Esophagus (tissue), 2 donors: Measurements from ENCODE around the gene RAB22A. TPM values are rescaled to one million over a fixed set of nuclear protein-coding genes. Genes with fewer than 3 reads are reported as not detected.

Experiments
- H3K27ac ChIP-seq, 2 donors: one replicate each; pipeline ENCODE4 v1.5.1; 2013; ENCODE audit warnings: low read depth in 2 of 2, mild to moderate bottlenecking in 2 of 2, inconsistent platforms in 1 of 2, low read length in 1 of 2, moderate library complexity in 1 of 2
- H3K27me3 ChIP-seq, 2 donors: one replicate each; pipeline ENCODE4 v1.6.1; 2013; ENCODE audit warnings: low read length in 2 of 2, control low read depth in 1 of 2, mild to moderate bottlenecking in 1 of 2; ENCODE audit not compliant: insufficient read depth in 2 of 2, control insufficient read depth in 1 of 2
- H3K36me3 ChIP-seq, 2 donors: one replicate each; pipeline ENCODE4 v1.6.1; 2013; ENCODE audit warnings: low read length in 1 of 2; ENCODE audit not compliant: control insufficient read depth in 2 of 2, insufficient read depth in 2 of 2
- H3K4me1 ChIP-seq, 2 donors: one replicate each; pipeline ENCODE4 v1.6.1; 2013; ENCODE audit warnings: low read length in 1 of 2; ENCODE audit not compliant: control insufficient read depth in 2 of 2, insufficient read depth in 2 of 2
- H3K4me3 ChIP-seq, 2 donors: one replicate each; pipeline ENCODE4 v1.5.1; 2013; ENCODE audit warnings: low read length in 2 of 2, mild to moderate bottlenecking in 2 of 2, low read depth in 1 of 2, moderate library complexity in 1 of 2
- H3K9me3 ChIP-seq, 2 donors: one replicate each; pipeline ENCODE4 v1.6.1; 2013; ENCODE audit warnings: mild to moderate bottlenecking in 2 of 2, low read depth in 1 of 2, low read length in 1 of 2, moderate library complexity in 1 of 2; ENCODE audit not compliant: control insufficient read depth in 2 of 2, insufficient read depth in 1 of 2
- WGBS, 2 donors: extraction: QIAGEN DNeasy Blood & Tissue Kit; methylation state at CpG; one replicate each; pipeline ENCODE4 v1.1.7; 2013; 5-methylcytosine and 5-hydroxymethylcytosine counted together
- polyA plus RNA-seq, 2 donors: library from polyadenylated mRNA; stranded (reverse); fragments of 200-250 nt; gene quantifications; one replicate each; pipeline ENCODE4 v1.2.3, GENCODE V29; 2013
- donor health status: healthy with polysubstance abuse.
- donor health status: Bipolar disorder and iron deficiency.

The RAB22A gene
- polyA plus RNA-seq, 2 donors: 9.4 to 9.7 TPM

- H3K4me3 ChIP-seq: no peak overlapping the region
- H3K9me3 ChIP-seq: no peaks in the 10 kb centered on the region
- H3K4me1 ChIP-seq: peaks cover 0 to 2% of the 10 kb centered on the region in 2 donors
- 87% methylated on average over 4 of the region's 4 CpGs for WGBS, 2 donors
- H3K27me3 ChIP-seq: no peaks in the 10 kb centered on the region
- peak overlapping the region; percentile 11 to 64 for H3K27ac ChIP-seq
- H3K36me3 ChIP-seq: peaks cover 7 to 21% of the 10 kb centered on the region in 2 donors
Measured at GRCh38 chr20:58313396-58313795, 3.9 kb downstream of the RAB22A start.

GRCh38 chr20:58321205-58321604 lies 11.7 kb downstream of the RAB22A start:
- Histone ChIP-seq H3K4me1 (no peaks in the 10 kb centered on the region), H3K36me3 (peaks cover 5 to 6% of the 10 kb centered on the region in 2 donors), H3K9me3 (no peaks in the 10 kb centered on the region), H3K27me3 (no peaks in the 10 kb centered on the region), H3K27ac (no peak overlapping the region), H3K4me3 (no peak overlapping the region)
- 85 to 88% methylated on average over 4 of the region's 4 CpGs for WGBS, 2 donors

- no peaks in the 10 kb centered on the region for H3K9me3 ChIP-seq
- no peak overlapping the region for H3K27ac ChIP-seq
- 73 to 74% methylated on average over 5 of the region's 5 CpGs for WGBS, 2 donors
- no peaks in the 10 kb centered on the region for H3K4me1 ChIP-seq
- H3K27me3 ChIP-seq: no peaks in the 10 kb centered on the region
- no peaks in the 10 kb centered on the region for H3K36me3 ChIP-seq
- H3K4me3 ChIP-seq: no peak overlapping the region
Measured at GRCh38 chr20:58322083-58322482, 12.6 kb downstream of the RAB22A start.

- 88 to 91% methylated on average over 2 of the region's 2 CpGs for WGBS, 2 donors
- Histone ChIP-seq H3K9me3 (no peaks in the 10 kb centered on the region), H3K27ac (no peak overlapping the region), H3K36me3 (no peaks in the 10 kb centered on the region), H3K4me3 (no peak overlapping the region), H3K27me3 (no peaks in the 10 kb centered on the region), H3K4me1 (no peaks in the 10 kb centered on the region)
Measured at GRCh38 chr20:58325912-58326311, 16.4 kb downstream of the RAB22A start.

- H3K27ac ChIP-seq: no peak overlapping the region
- H3K36me3 ChIP-seq: no peaks in the 10 kb centered on the region
- H3K4me3 ChIP-seq: no peak overlapping the region
- peaks cover 0 to 2% of the 10 kb centered on the region in 2 donors for H3K27me3 ChIP-seq
- no peaks in the 10 kb centered on the region for H3K9me3 ChIP-seq
- H3K4me1 ChIP-seq: no peaks in the 10 kb centered on the region
- 90 to 92% methylated on average over 2 of the region's 2 CpGs for WGBS, 2 donors
Measured at GRCh38 chr20:58327211-58327610, 17.7 kb downstream of the RAB22A start.

GRCh38 chr20:58328836-58329235 lies 19.3 kb downstream of the RAB22A start:
- Histone ChIP-seq H3K4me3 (no peak overlapping the region), H3K27me3 (peaks cover 0 to 2% of the 10 kb centered on the region in 2 donors), H3K9me3 (no peaks in the 10 kb centered on the region), H3K27ac (no peak overlapping the region), H3K4me1 (no peaks in the 10 kb centered on the region), H3K36me3 (no peaks in the 10 kb centered on the region)
- 89 to 92% methylated on average over 7 of the region's 7 CpGs for WGBS, 2 donors

GRCh38 chr20:58329711-58330110 lies 20.2 kb downstream of the RAB22A start:
- Histone ChIP-seq H3K27me3 (peaks cover 0 to 2% of the 10 kb centered on the region in 2 donors), H3K9me3 (no peaks in the 10 kb centered on the region), H3K36me3 (no peaks in the 10 kb centered on the region), H3K4me1 (no peaks in the 10 kb centered on the region), H3K4me3 (no peak overlapping the region), H3K27ac (no peak overlapping the region)

- 71 to 75% methylated on average over 3 of the region's 3 CpGs for WGBS, 2 donors
- Histone ChIP-seq H3K36me3 (no peaks in the 10 kb centered on the region), H3K4me1 (no peaks in the 10 kb centered on the region), H3K4me3 (no peak overlapping the region), H3K27ac (no peak overlapping the region), H3K27me3 (peaks cover 0 to 2% of the 10 kb centered on the region in 2 donors), H3K9me3 (no peaks in the 10 kb centered on the region)
Measured at GRCh38 chr20:58330249-58330648, 20.7 kb downstream of the RAB22A start.

GRCh38 chr20:58330687-58331086 lies 21.2 kb downstream of the RAB22A start:
- Histone ChIP-seq H3K27ac (no peak overlapping the region), H3K4me3 (no peak overlapping the region), H3K36me3 (peaks cover 0 to under 1% of the 10 kb centered on the region in 2 donors), H3K9me3 (no peaks in the 10 kb centered on the region), H3K4me1 (no peaks in the 10 kb centered on the region), H3K27me3 (peaks cover 0 to 2% of the 10 kb centered on the region in 2 donors)
- WGBS, 2 donors: 63 to 84% methylated on average over 1 of the region's 1 CpG

GRCh38 chr20:58331961-58332551 lies 22.5 kb downstream of the RAB22A start:
- Histone ChIP-seq H3K27me3 (peaks cover 0 to 2% of the 10 kb centered on the region in 2 donors), H3K36me3 (peaks cover 0 to 2% of the 10 kb centered on the region in 2 donors), H3K4me3 (no peak overlapping the region), H3K4me1 (no peaks in the 10 kb centered on the region), H3K9me3 (no peaks in the 10 kb centered on the region), H3K27ac (no peak overlapping the region)
- WGBS, 2 donors: 80 to 90% methylated on average over 3 of the region's 3 CpGs
